GM12801 (cell line): ENCODE results near the gene SRRT.

Experiments used
- CTCF ChIP-seq: IDR thresholded peaks from one replicate; pipeline ENCODE4 v1.5.1; 2011; ENCODE audit warnings: control low read depth; ENCODE audit not compliant: insufficient read length; ENCODE audit errors: extremely low read depth

SRRT gene

GRCh38 chr7:100891568-100892247 is 16.8 kb downstream of the SRRT start:
- no peak for TF ChIP-seq CTCF

GRCh38 chr7:100892364-100893317 is 17.7 kb downstream of the SRRT start:
- no peak for TF ChIP-seq CTCF

- no peak for TF ChIP-seq CTCF
Observed at GRCh38 chr7:100893318-100893895, 18.5 kb downstream of the SRRT start.

- no peak for TF ChIP-seq CTCF
Observed at GRCh38 chr7:100893910-100894721, 19.2 kb downstream of the SRRT start.

GRCh38 chr7:100894860-100895700 is 20.2 kb downstream of the SRRT start:
- no peak for TF ChIP-seq CTCF

- no peak for TF ChIP-seq CTCF
Observed at GRCh38 chr7:100895701-100895955, 20.7 kb downstream of the SRRT start, which contains the start of gene ACHE. TSS of gene ACHE (minus strand) at chr7:100895888. CDS start at chr7:100894232, 1,656 bp downstream.
